ENCODE measurements around the gene BOD1. TPM values are rescaled to one million over a fixed set of nuclear protein-coding genes. Genes with fewer than 3 reads are reported as not detected.

The BOD1 gene
- total and polyA plus RNA-seq, 10 of the 15 experiments (the other 5 are each of a cell fraction or from before 2014, with no cell fraction given): 14.1 to 35.8 (median 29.6) TPM

DNA sequence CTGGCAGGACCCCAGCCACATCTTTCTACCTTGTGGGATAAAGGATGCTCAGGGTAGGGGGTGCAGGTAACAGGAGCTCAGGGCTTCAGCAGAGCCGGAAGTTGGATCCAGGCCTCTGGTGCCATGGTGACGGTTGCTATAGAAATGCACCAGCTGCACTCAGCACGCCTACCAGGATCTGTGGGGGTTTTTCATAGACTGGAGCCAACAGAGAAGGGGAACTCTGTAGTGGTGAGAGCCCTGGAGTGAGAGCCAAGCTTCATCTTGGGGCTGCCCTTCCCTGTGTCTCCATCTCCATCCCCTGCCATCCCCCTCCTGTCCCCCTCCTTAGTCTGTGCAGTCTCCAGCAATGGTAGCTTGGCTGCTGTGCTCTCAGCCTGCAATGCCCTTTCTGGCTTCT lies 27.5 kb upstream of the BOD1 start:
- ATAC-seq: peak; percentile 96
- in situ Hi-C loops (cut with MboI) (no loop called here), intact Hi-C loops (cut with micrococcal nuclease; ENCODE audit: unreplicated experiment) (no loop called here)
- peak; percentile 44 for DNase-seq (ENCODE audit: low read depth, low spot score)
- TF ChIP-seq MXI1 (IDR thresholded peaks at IDR 0.05; ENCODE audit: low read depth, low read length) (peak; percentile 92), JUND (IDR thresholded peaks at IDR 0.05; ENCODE audit: low read depth, low read length) (no peak), HDGF (IDR thresholded peaks at IDR 0.05) (0 out of 2 replicates have a peak, but pooled peaks have one; percentile 27), SPI1 (IDR thresholded peaks at IDR 0.05; ENCODE audit: borderline replicate concordance, insufficient read depth, low read depth, low read length) (0 out of 2 replicates have a peak, but pooled peaks have one; percentile 15), BCL11A (IDR thresholded peaks at IDR 0.05; ENCODE audit: low read depth, low read length) (0 out of 2 replicates have a peak, but pooled peaks have one; percentile 3), IKZF1 (conservative IDR thresholded peaks at IDR 0.05) (0 out of 2 replicates have a peak, but pooled peaks have one; percentile 19), BHLHE40 (IDR thresholded peaks at IDR 0.05; ENCODE audit: borderline replicate concordance in 1 of 2, low read depth in 2 of 2, low read length in 1 of 2) (peak in 1 of 2 experiments; percentile 55; a peak in 2 of 4 replicates), FOXK2 (IDR thresholded peaks at IDR 0.05) (no peak), TCF12 (IDR thresholded peaks at IDR 0.05; ENCODE audit: low read depth, low read length) (peak; percentile 72), POU2F2 (IDR thresholded peaks at IDR 0.05; ENCODE audit: borderline replicate concordance, low read depth, low read length) (0 out of 3 replicates have a peak, but pooled peaks have one; percentile 1), RFX5 (IDR thresholded peaks at IDR 0.05; ENCODE audit: low read depth, low read length) (0 out of 2 replicates have a peak, but pooled peaks have one; percentile 17), NRF1 (conservative IDR thresholded peaks at IDR 0.05; ENCODE audit: low read depth, low read length) (no peak), BMI1 (IDR thresholded peaks at IDR 0.05; ENCODE audit: borderline replicate concordance) (peak; percentile 92), PAX5 (IDR thresholded peaks at IDR 0.05; ENCODE audit: borderline replicate concordance, low read depth, low read length) (no peak), MEF2B (IDR thresholded peaks at IDR 0.05; ENCODE audit: partially characterized antibody, poor library complexity, severe bottlenecking) (peak; percentile 17)
- TF ChIP-seq, protein P1, sequence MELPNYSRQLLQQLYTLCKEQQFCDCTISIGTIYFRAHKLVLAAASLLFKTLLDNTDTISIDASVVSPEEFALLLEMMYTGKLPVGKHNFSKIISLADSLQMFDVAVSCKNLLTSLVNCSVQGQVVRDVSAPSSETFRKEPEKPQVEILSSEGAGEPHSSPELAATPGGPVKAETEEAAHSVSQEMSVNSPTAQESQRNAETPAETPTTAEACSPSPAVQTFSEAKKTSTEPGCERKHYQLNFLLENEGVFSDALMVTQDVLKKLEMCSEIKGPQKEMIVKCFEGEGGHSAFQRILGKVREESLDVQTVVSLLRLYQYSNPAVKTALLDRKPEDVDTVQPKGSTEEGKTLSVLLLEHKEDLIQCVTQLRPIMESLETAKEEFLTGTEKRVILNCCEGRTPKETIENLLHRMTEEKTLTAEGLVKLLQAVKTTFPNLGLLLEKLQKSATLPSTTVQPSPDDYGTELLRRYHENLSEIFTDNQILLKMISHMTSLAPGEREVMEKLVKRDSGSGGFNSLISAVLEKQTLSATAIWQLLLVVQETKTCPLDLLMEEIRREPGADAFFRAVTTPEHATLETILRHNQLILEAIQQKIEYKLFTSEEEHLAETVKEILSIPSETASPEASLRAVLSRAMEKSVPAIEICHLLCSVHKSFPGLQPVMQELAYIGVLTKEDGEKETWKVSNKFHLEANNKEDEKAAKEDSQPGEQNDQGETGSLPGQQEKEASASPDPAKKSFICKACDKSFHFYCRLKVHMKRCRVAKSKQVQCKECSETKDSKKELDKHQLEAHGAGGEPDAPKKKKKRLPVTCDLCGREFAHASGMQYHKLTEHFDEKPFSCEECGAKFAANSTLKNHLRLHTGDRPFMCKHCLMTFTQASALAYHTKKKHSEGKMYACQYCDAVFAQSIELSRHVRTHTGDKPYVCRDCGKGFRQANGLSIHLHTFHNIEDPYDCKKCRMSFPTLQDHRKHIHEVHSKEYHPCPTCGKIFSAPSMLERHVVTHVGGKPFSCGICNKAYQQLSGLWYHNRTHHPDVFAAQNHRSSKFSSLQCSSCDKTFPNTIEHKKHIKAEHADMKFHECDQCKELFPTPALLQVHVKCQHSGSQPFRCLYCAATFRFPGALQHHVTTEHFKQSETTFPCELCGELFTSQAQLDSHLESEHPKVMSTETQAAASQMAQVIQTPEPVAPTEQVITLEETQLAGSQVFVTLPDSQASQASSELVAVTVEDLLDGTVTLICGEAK (IDR thresholded peaks at IDR 0.05; ENCODE audit: borderline replicate concordance): peak; percentile 39; the same call in 1 of the 2 replicates
- TF ChIP-seq, protein P2, sequence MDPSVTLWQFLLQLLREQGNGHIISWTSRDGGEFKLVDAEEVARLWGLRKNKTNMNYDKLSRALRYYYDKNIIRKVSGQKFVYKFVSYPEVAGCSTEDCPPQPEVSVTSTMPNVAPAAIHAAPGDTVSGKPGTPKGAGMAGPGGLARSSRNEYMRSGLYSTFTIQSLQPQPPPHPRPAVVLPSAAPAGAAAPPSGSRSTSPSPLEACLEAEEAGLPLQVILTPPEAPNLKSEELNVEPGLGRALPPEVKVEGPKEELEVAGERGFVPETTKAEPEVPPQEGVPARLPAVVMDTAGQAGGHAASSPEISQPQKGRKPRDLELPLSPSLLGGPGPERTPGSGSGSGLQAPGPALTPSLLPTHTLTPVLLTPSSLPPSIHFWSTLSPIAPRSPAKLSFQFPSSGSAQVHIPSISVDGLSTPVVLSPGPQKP (IDR thresholded peaks at IDR 0.05; ENCODE audit: low read depth, low read length): peak; percentile 75; the same call in 1 of the 2 replicates
- H4K20me1 ChIP-seq (ENCODE audit: control insufficient read depth, insufficient read depth): no peaks in the 10 kb centered on the region
- H3K4me3 ChIP-seq: no peak overlapping the region
- CTCF ChIA-PET: interaction anchor here (0.8 to 1.8 kb wide), 5 partner anchors 12 to 28 kb away, joined by 3 to 7 read pairs (median 4); partner anchors contain the start of gene BOD1
- POLR2A ChIA-PET: interaction anchor here (1.0 to 1.4 kb wide), 3 partner anchors 11 to 101 kb away, joined by 3 to 5 read pairs (median 4); no protein-coding TSS in a partner anchor
- no peak overlapping the region for H2AFZ ChIP-seq (ENCODE audit: control insufficient read depth, low read depth, low read length)
- H3K9me3 ChIP-seq (replicated peaks; ENCODE audit: control insufficient read depth, insufficient read depth, low read length): no peaks in the 10 kb centered on the region
- SMC1A ChIA-PET (ENCODE audit: uncharacterized antibody, unreplicated experiment): interaction anchor here (0.8 to 2.9 kb wide), 6 partner anchors 33 to 274 kb away, joined by 3 to 9 read pairs (median 4); no protein-coding TSS in a partner anchor
- 0% methylated on average over 3 of the region's 3 CpGs for WGBS (ENCODE audit: insufficient coverage, insufficient replicate concordance, low lambda C conversion rate, missing lambda C conversion rate)
- no peaks in the 10 kb centered on the region for H3K36me3 ChIP-seq (ENCODE audit: control insufficient read depth in 2 of 2, insufficient read depth in 2 of 2, low read length in 1 of 2)
- BruUV-seq (replicated peaks): no TSS peak
- H3K4me2 ChIP-seq (ENCODE audit: control insufficient read depth, insufficient read depth): no peak overlapping the region
- H3K27ac ChIP-seq (ENCODE audit: control insufficient read depth, insufficient read depth): no peak overlapping the region
- FAIRE-seq: peak; percentile 65
- RAD21 ChIA-PET (ENCODE audit: unreplicated experiment): interaction anchor here (0.8 to 2.4 kb wide), 6 partner anchors 11 to 241 kb away, joined by 3 to 11 read pairs (median 4); partner anchors contain the start of gene BOD1
- H3K27me3 ChIP-seq (replicated peaks in 1 of 2; ENCODE audit: control insufficient read depth in 2 of 2, insufficient read depth in 2 of 2, low read length in 1 of 2): no peaks in the 10 kb centered on the region
- H3K4me1 ChIP-seq (ENCODE audit: control insufficient read depth, insufficient read depth, low read length): peaks cover 12% of the 10 kb centered on the region
- H3K9ac ChIP-seq (ENCODE audit: control insufficient read depth, insufficient read depth, low read length): no peak overlapping the region
- H3K79me2 ChIP-seq (ENCODE audit: control insufficient read depth, insufficient read depth, low read length): no peaks in the 10 kb centered on the region

Measured in GM12878 (cell line).